H9 (cell line): ENCODE results near the gene LYSMD3. TPM values are rescaled to one million over a fixed set of nuclear protein-coding genes. Genes with fewer than 3 reads are reported as not detected.

Experiments
- DNase-seq: peaks from one replicate; pipeline ENCODE4 v3.0.0-alpha.2; 2017
- H2AFZ ChIP-seq: one replicate; pipeline ENCODE4 v1.6.1; 2013; ENCODE audit warnings: mild to moderate bottlenecking, low read length, control low read depth, moderate library complexity
- H2AK5ac ChIP-seq: 2 replicates; pipeline ENCODE4 v1.6.1; 2013; ENCODE audit warnings: low read length, control low read depth, mixed read lengths; ENCODE audit not compliant: insufficient read length
- H2BK120ac ChIP-seq: one replicate; pipeline ENCODE4 v1.6.1; 2013; ENCODE audit warnings: low read depth, mild to moderate bottlenecking, low read length, control low read depth, inconsistent platforms; ENCODE audit not compliant: poor library complexity, severe bottlenecking
- H2BK12ac ChIP-seq: 2 replicates; pipeline ENCODE4 v1.6.1; 2013; ENCODE audit warnings: low read length, control low read depth, mixed read lengths, low read depth; ENCODE audit not compliant: insufficient read length
- H2BK15ac ChIP-seq: 2 replicates; pipeline ENCODE4 v1.6.1; 2013; ENCODE audit warnings: low read depth, low read length, control low read depth
- H2BK20ac ChIP-seq: one replicate; pipeline ENCODE4 v1.6.1; 2013; ENCODE audit warnings: low read depth, mild to moderate bottlenecking, low read length, control low read depth, inconsistent platforms; ENCODE audit not compliant: poor library complexity, severe bottlenecking
- H2BK5ac ChIP-seq: 2 replicates; pipeline ENCODE4 v1.6.1; 2013; ENCODE audit warnings: low read length, control low read depth, mixed read lengths; ENCODE audit not compliant: insufficient read length
- H3K14ac ChIP-seq: 2 replicates; pipeline ENCODE4 v1.6.1; 2013; ENCODE audit warnings: low read length, control low read depth; ENCODE audit not compliant: insufficient read depth
- H3K18ac ChIP-seq: 2 replicates; pipeline ENCODE4 v1.6.1; 2013; ENCODE audit warnings: low read depth, mild to moderate bottlenecking, mixed read lengths, low read length, control low read depth; ENCODE audit not compliant: insufficient read length
- H3K23ac ChIP-seq: 2 replicates; pipeline ENCODE4 v1.6.1; 2013; ENCODE audit warnings: low read length, control low read depth, mixed read lengths, low read depth; ENCODE audit not compliant: insufficient read length
- H3K23me2 ChIP-seq: 2 replicates; pipeline ENCODE4 v1.6.1; 2013; ENCODE audit warnings: low read depth, mild to moderate bottlenecking, mixed read lengths, low read length, control low read depth; ENCODE audit not compliant: insufficient read length, poor library complexity, severe bottlenecking
- H3K27ac ChIP-seq: 2 replicates; pipeline ENCODE4 v1.5.1; 2013; ENCODE audit warnings: low read length, control low read depth, mixed read lengths, low read depth; ENCODE audit not compliant: insufficient read length
- H3K27me3 ChIP-seq: 2 replicates; pipeline ENCODE4 v1.6.1; 2013; ENCODE audit warnings: low read length, control low read depth, inconsistent platforms; ENCODE audit not compliant: insufficient read depth
- H3K4ac ChIP-seq: 2 replicates; pipeline ENCODE4 v1.6.1; 2013; ENCODE audit warnings: low read depth, mild to moderate bottlenecking, control low read depth, inconsistent platforms, low read length, moderate library complexity
- H3K4me1 ChIP-seq: 2 replicates; pipeline ENCODE4 v1.6.1; 2013; ENCODE audit warnings: low read length, control low read depth, inconsistent platforms; ENCODE audit not compliant: insufficient read depth
- H3K4me2 ChIP-seq: 2 replicates; pipeline ENCODE4 v1.6.1; 2013; ENCODE audit warnings: low read length, control low read depth, mixed read lengths; ENCODE audit not compliant: insufficient read length, insufficient read depth
- H3K56ac ChIP-seq: 2 replicates; pipeline ENCODE4 v1.6.1; 2013; ENCODE audit warnings: low read depth, mild to moderate bottlenecking, mixed read lengths, low read length, control low read depth; ENCODE audit not compliant: insufficient read length
- H3K79me1 ChIP-seq: 2 replicates; pipeline ENCODE4 v1.6.1; 2013; ENCODE audit warnings: low read depth, mild to moderate bottlenecking, moderate library complexity, low read length, control low read depth, inconsistent platforms; ENCODE audit not compliant: insufficient read depth, poor library complexity, severe bottlenecking
- H3K79me2 ChIP-seq: 2 replicates; pipeline ENCODE4 v1.6.1; 2013; ENCODE audit warnings: low read length, control low read depth, inconsistent platforms; ENCODE audit not compliant: insufficient read depth
- H3K9ac ChIP-seq: 2 replicates; pipeline ENCODE4 v1.6.1; 2013; ENCODE audit warnings: low read length, control low read depth, mixed read lengths; ENCODE audit not compliant: insufficient read length; ENCODE audit errors: extremely low read depth
- H3K9me3 ChIP-seq: one replicate; pipeline ENCODE4 v1.6.1; 2013; ENCODE audit warnings: low read depth, low read length, inconsistent platforms; ENCODE audit not compliant: control insufficient read depth
- H3T11ph ChIP-seq: one replicate; pipeline ENCODE4 v1.6.1; 2013; ENCODE audit warnings: mild to moderate bottlenecking, low read length, control low read depth, inconsistent platforms
- H4K20me1 ChIP-seq: one replicate; pipeline ENCODE4 v1.6.1; 2013; ENCODE audit not compliant: control insufficient read depth, insufficient read length, insufficient read depth
- H4K5ac ChIP-seq: 2 replicates; pipeline ENCODE4 v1.6.1; 2013; ENCODE audit warnings: low read depth, mild to moderate bottlenecking, mixed read lengths, low read length, control low read depth; ENCODE audit not compliant: insufficient read length
- H4K8ac ChIP-seq: replicated peaks from 2 replicates; pipeline ENCODE4 v1.6.1; 2013; ENCODE audit warnings: low read length, control low read depth, mixed read lengths, low read depth; ENCODE audit not compliant: insufficient read length
- H4K91ac ChIP-seq: 2 replicates; pipeline ENCODE4 v1.6.1; 2013; ENCODE audit warnings: low read depth, mild to moderate bottlenecking, moderate library complexity, mixed read lengths, low read length, control low read depth; ENCODE audit not compliant: insufficient read length
- H3K27ac Mint-ChIP-seq, 3 experiments: 2 replicates in 2 of 3; 3 replicates in 1 of 3; pipeline ENCODE4 v1.8.0; 2020 to 2021; ENCODE audit warnings: mixed read lengths in 3 of 3, mild to moderate bottlenecking in 1 of 3, moderate library complexity in 1 of 3
- H3K27me3 Mint-ChIP-seq: 2 replicates; pipeline ENCODE4 v1.8.0; 2021; ENCODE audit warnings: low read depth, mild to moderate bottlenecking, moderate library complexity, mixed read lengths
- H3K36me3 Mint-ChIP-seq, 3 experiments: 2 replicates in 2 of 3; 3 replicates in 1 of 3; pipeline ENCODE4 v1.8.0; 2020 to 2021; ENCODE audit warnings: low read depth in 3 of 3, mixed read lengths in 3 of 3; ENCODE audit not compliant: insufficient read depth in 1 of 3
- H3K4me1 Mint-ChIP-seq, 2 experiments: 2 replicates each; pipeline ENCODE4 v1.8.0; 2020; ENCODE audit warnings: mixed read lengths in 2 of 2
- H3K4me3 Mint-ChIP-seq, 2 experiments: 2 replicates in 1 of 2; 3 replicates in 1 of 2; pipeline ENCODE4 v1.8.0; 2020 to 2021; ENCODE audit warnings: mild to moderate bottlenecking in 2 of 2, mixed read lengths in 2 of 2, moderate library complexity in 1 of 2
- H3K9me3 Mint-ChIP-seq, 2 experiments: 2 replicates in 1 of 2; 3 replicates in 1 of 2; pipeline ENCODE4 v1.8.0; 2020; ENCODE audit warnings: mild to moderate bottlenecking in 2 of 2, mixed read lengths in 2 of 2, moderate library complexity in 1 of 2
- CTCF ChIP-seq: fragments of 200-600 bp; sonication (generic); conservative IDR thresholded peaks from 3 replicates; pipeline ENCODE4 v1.8.0; 2021; ENCODE audit warnings: antibody characterized with exemption, mild to moderate bottlenecking
- total RNA-seq: library from RNA; stranded (reverse); gene quantifications from 2 replicates; pipeline ENCODE4 v1.2.1, GENCODE V29; 2021

Gene LYSMD3
- total RNA-seq, 1 experiment from 2014 or later: 14.0 TPM

GRCh38 chr5:90479611-90480385, 49.6 kb downstream of the LYSMD3 start:
- Mint-ChIP-seq H3K4me3 (peak overlapping the region in 1 of 2 experiments; percentile 71; a peak in 3 of 5 replicates), H3K27ac (peak overlapping the region; percentile 1 to 39 (median 35); a peak in 6 of 7 replicates), H3K4me1 (peaks cover 54 to 55% of the 10 kb centered on the region in 2 experiments), H3K27me3 (no peaks in the 10 kb centered on the region), H3K9me3 (no peaks in the 10 kb centered on the region), H3K36me3 (peaks cover 11 to 40% (median 37%) of the 10 kb centered on the region in 3 experiments)
- H3K4me2 ChIP-seq: no peak overlapping the region
- H2BK15ac ChIP-seq: no peak overlapping the region
- H3K4me1 ChIP-seq: peaks cover 16% of the 10 kb centered on the region
- H4K91ac ChIP-seq: no peak overlapping the region
- peaks cover 31% of the 10 kb centered on the region; the same call in 1 of the 2 replicates for H3K79me2 ChIP-seq
- no peak overlapping the region for H3K4ac ChIP-seq
- H2AFZ ChIP-seq: no peak overlapping the region
- no peak overlapping the region for H2BK5ac ChIP-seq
- H3K23ac ChIP-seq: no peak overlapping the region
- no peak overlapping the region for H3K18ac ChIP-seq
- no peaks in the 10 kb centered on the region for H3K23me2 ChIP-seq
- TF ChIP-seq CTCF: no peak
- no peak overlapping the region for H2AK5ac ChIP-seq
- no peaks in the 10 kb centered on the region for H3K9me3 ChIP-seq
- H4K20me1 ChIP-seq: no peaks in the 10 kb centered on the region
- no peak overlapping the region for H4K5ac ChIP-seq
- H2BK20ac ChIP-seq: no peak overlapping the region
- H3K79me1 ChIP-seq: no peaks in the 10 kb centered on the region
- no peak overlapping the region for H3T11ph ChIP-seq
- H3K14ac ChIP-seq: no peak overlapping the region
- DNase-seq: no peak
- no peak overlapping the region for H2BK120ac ChIP-seq
- no peak overlapping the region for H3K9ac ChIP-seq
- H3K56ac ChIP-seq: no peak overlapping the region
- H3K27ac ChIP-seq: peak overlapping the region; percentile 7
- no peak overlapping the region for H2BK12ac ChIP-seq
- no peak overlapping the region for H4K8ac ChIP-seq
- no peaks in the 10 kb centered on the region for H3K27me3 ChIP-seq
